ENCODE measurements around the gene PGAP3. TPM values are rescaled to one million over a fixed set of nuclear protein-coding genes. Genes with fewer than 3 reads are reported as not detected.

PGAP3 gene
- total RNA-seq, 2 experiments from 2014 or later, result 6.4 to 7.4 TPM

- H3K27ac Mint-ChIP-seq, result no peak overlapping the region
- intact Hi-C loops (cut with micrococcal nuclease), result no loop called here
- no peak for TF ChIP-seq CTCF (IDR thresholded peaks at IDR 0.05)
- ATAC-seq, result no peak
- H3K4me3 Mint-ChIP-seq, result no peak overlapping the region
- H3K9me3 Mint-ChIP-seq, result no peaks in the 10 kb centered on the region
- peaks cover 2% of the 10 kb centered on the region for H3K36me3 Mint-ChIP-seq (ENCODE audit: low read depth)
- ChIA-PET POLR2A (interaction anchor here (1.4 kb wide), 1 partner anchor 11 kb away, joined by 4 read pairs; no protein-coding TSS in a partner anchor), CTCF (interaction anchor here (1.3 to 11.1 kb wide), 4 partner anchors 14 to 56 kb away, joined by 3 to 111 read pairs (median 6); partner anchors contain the start of gene PPP1R1B)
- H3K27me3 Mint-ChIP-seq, result no peaks in the 10 kb centered on the region
- no peak for DNase-seq
- peaks cover 45% of the 10 kb centered on the region for H3K4me1 Mint-ChIP-seq (ENCODE audit: low read depth)
Measured at GRCh38 chr17:39648616-39649366, 39.1 kb downstream of the PGAP3 start.

DNA sequence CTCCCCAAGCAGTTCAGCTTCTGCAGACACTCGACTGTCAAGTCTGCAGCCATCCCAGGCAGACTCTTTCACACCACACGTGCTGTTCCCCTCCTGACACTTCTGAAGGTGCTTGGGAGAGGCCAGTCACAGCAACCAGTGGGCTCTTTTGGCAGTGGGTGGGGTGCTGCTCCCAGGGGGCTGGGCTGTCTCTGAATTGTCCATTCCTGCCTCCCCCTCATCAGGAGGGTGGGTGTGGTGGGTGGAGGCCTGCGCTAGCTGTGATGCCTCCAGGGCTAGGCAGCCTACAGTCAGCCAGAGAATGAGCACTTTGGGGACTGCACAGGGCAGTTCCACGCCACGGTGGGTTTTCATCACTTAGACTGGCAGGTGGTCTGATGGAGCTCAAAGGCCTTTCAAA lies 40.6 kb downstream of the PGAP3 start:
- DNase-seq, result no peak
- H3K4me1 Mint-ChIP-seq (ENCODE audit: low read depth), result peaks cover 51% of the 10 kb centered on the region
- no peak for ATAC-seq
- H3K27ac Mint-ChIP-seq, result no peak overlapping the region
- H3K4me3 Mint-ChIP-seq, result no peak overlapping the region
- H3K27me3 Mint-ChIP-seq, result no peaks in the 10 kb centered on the region
- ChIA-PET CTCF (interaction anchor here (1.2 to 11.1 kb wide), 4 partner anchors 12 to 24 kb away, joined by 3 to 111 read pairs (median 7); partner anchors contain the start of gene PPP1R1B), POLR2A (interaction anchor here (1.4 kb wide), 1 partner anchor 10 kb away, joined by 4 read pairs; no protein-coding TSS in a partner anchor)
- H3K9me3 Mint-ChIP-seq, result no peaks in the 10 kb centered on the region
- intact Hi-C loops (cut with micrococcal nuclease), result no loop called here
- H3K36me3 Mint-ChIP-seq (ENCODE audit: low read depth), result peaks cover 2% of the 10 kb centered on the region
- TF ChIP-seq CTCF (IDR thresholded peaks at IDR 0.05), result no peak

DNA sequence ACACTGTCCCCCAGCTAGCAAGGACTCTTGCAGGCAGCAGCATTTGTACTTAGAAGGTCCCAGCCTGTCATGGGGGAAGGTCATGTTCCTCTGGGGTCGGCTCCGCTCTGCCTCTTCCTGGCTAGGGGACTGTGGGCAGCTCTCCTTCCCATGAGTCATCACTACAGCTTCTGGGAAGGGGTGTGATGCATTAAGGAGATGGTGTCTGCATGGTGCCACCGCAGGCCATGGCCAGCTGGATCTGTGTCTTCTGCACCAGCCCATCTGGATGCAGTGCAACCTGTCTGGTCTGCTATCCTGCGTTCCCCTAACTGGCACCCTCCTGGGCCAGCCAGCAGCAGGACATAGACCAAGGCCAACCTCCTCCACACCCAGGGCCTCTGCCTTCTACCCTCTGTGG lies 44.6 kb downstream of the PGAP3 start:
- no peaks in the 10 kb centered on the region for H3K36me3 Mint-ChIP-seq (ENCODE audit: low read depth)
- H3K4me1 Mint-ChIP-seq (ENCODE audit: low read depth), result peaks cover 58% of the 10 kb centered on the region
- intact Hi-C loops (cut with micrococcal nuclease), result no loop called here
- ChIA-PET POLR2A (interaction anchor here (0.5 to 2.0 kb wide), 2 partner anchors 20 to 129 kb away, joined by 3 to 5 read pairs; no protein-coding TSS in a partner anchor), CTCF (interaction anchor here (1.1 to 11.1 kb wide), 7 partner anchors 8 to 44 kb away, joined by 3 to 111 read pairs (median 5); partner anchors contain the start of genes PGAP3, PNMT and PPP1R1B)
- ATAC-seq (peak; percentile 12), DNase-seq (no peak)
- H3K27ac Mint-ChIP-seq, result no peak overlapping the region
- no peaks in the 10 kb centered on the region for H3K9me3 Mint-ChIP-seq
- TF ChIP-seq CTCF (IDR thresholded peaks at IDR 0.05), result no peak
- H3K27me3 Mint-ChIP-seq, result no peaks in the 10 kb centered on the region
- no peak overlapping the region for H3K4me3 Mint-ChIP-seq

DNA sequence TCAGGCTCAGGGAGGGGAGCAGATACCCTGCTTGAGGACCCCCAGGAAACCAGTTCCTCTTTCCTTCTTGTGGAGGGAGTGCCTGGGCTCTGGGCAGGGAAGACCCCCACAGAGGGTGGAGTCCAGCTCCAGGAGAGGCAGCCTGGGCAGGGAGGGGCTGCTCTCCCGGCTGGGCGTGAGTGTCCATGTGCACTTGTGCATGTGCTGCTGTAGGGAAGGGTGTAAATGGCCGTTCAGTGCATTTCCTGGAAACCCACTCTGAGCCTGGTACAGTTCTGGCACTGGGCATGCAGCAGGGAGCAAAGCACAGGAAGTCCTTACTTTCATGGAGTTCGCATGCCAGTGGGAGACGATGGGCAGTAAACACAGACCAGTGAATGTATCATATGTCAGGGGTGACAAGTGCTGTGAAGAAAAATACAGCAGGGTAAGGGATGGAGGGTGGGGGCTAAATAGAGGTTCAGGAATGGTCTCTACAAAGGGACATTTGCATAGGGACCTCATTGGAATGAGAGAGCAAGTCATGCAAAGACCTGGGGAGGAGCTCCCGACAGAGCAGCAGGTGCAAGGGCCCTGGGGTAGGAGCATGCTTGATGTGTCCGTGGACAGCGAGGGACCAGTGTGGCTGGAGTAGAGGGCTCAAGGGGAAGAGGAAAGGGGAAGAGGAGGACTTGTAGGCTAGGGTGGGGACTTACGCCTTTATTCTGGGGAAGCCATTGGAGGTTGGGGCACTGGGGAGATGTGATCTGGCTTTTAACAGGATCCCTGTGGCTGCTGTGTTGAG lies 45.4 kb downstream of the PGAP3 start:
- peaks cover 5% of the 10 kb centered on the region for H3K36me3 Mint-ChIP-seq (ENCODE audit: low read depth)
- H3K4me1 Mint-ChIP-seq (ENCODE audit: low read depth), result peaks cover 63% of the 10 kb centered on the region
- no peak for DNase-seq
- ChIA-PET POLR2A (interaction anchor here (2.0 kb wide), 1 partner anchor 19 kb away, joined by 5 read pairs; no protein-coding TSS in a partner anchor), CTCF (interaction anchor here (1.1 to 11.1 kb wide), 6 partner anchors 10 to 45 kb away, joined by 3 to 111 read pairs (median 21); partner anchors contain the start of genes PGAP3, PNMT and PPP1R1B)
- TF ChIP-seq CTCF (IDR thresholded peaks at IDR 0.05), result no peak
- ATAC-seq, result no peak
- no peaks in the 10 kb centered on the region for H3K27me3 Mint-ChIP-seq
- peak overlapping the region; percentile 39 for H3K27ac Mint-ChIP-seq
- no peak overlapping the region for H3K4me3 Mint-ChIP-seq
- intact Hi-C loops (cut with micrococcal nuclease), result no loop called here
- H3K9me3 Mint-ChIP-seq, result no peaks in the 10 kb centered on the region

All from activated CD8-positive, alpha-beta T cell treated with anti-CD3 and anti-CD28 coated beads for 36 hours (primary cell).